ENCODE results near the gene AK2.

The AK2 gene

DNA sequence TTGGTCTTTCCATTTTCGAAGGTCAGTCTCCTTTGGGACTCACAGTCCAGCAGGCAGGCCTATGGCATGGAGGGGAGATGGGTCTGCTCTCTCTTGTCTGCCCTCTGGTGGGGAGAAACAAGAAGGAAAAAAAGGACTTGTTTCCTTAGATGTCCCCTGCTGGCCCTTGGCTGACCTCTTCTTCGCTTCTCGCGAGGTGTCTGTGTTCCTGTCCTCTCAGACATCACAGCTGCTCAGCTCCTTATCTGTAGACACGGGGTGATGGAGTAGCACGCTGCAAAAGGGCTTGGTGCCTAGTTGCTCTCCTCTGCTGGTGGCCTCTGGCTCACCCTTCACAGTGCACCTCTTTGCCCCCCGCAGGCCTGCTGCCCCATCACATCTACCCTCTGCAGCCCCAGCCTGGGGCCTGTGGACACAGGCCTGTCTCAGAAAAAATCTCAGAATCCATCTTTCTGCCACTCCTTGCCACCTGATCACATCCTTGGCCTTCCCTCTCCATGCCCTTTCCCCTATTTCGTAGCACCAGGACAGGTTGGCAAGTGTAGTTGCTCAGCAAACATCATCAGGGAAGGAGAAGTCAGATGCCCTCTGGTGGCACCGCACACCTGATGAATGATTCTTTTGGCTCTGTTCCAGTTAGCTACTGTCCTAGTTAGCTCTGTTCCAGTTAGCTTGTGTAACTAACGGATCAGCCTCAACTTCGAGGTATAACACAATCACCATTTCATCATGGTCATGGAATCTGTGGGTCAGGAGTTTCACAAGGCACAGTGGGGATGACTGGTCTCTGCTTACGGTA is 18.7 kb upstream of the AK2 start:
- H3K4me1 ChIP-seq (ENCODE audit: control insufficient read depth, insufficient read depth, low read length), result no peaks in the 10 kb centered on the region
- ChIA-PET CTCF (interaction anchor here (0.6 to 3.9 kb wide), 36 partner anchors 8 to 655 kb away, joined by 3 to 47 read pairs (median 4); no protein-coding TSS in a partner anchor), POLR2A (no interaction called here)
- H3K27ac ChIP-seq (ENCODE audit: extremely low read depth, low read depth, low read length), result no peak overlapping the region
- H3K36me3 ChIP-seq (ENCODE audit: control insufficient read depth in 2 of 2, insufficient read depth in 1 of 2, low read length in 2 of 2), result no peaks in the 10 kb centered on the region
- H3K4me3 ChIP-seq (ENCODE audit: low read depth, low read length), result no peak overlapping the region
- H3K9me3 ChIP-seq (ENCODE audit: control insufficient read depth, insufficient read depth, low read depth, low read length), result no peaks in the 10 kb centered on the region
- no peak for TF ChIP-seq ZNF830 (tag by site-specific recombination; IDR thresholded peaks at IDR 0.05; ENCODE audit: low read depth)
- TF ChIP-seq ZNF548 (tag by site-specific recombination; IDR thresholded peaks at IDR 0.05), result no peak
- TF ChIP-seq ZBTB20 (tag by site-specific recombination; IDR thresholded peaks at IDR 0.05), result no peak
- TF ChIP-seq, protein P1, sequence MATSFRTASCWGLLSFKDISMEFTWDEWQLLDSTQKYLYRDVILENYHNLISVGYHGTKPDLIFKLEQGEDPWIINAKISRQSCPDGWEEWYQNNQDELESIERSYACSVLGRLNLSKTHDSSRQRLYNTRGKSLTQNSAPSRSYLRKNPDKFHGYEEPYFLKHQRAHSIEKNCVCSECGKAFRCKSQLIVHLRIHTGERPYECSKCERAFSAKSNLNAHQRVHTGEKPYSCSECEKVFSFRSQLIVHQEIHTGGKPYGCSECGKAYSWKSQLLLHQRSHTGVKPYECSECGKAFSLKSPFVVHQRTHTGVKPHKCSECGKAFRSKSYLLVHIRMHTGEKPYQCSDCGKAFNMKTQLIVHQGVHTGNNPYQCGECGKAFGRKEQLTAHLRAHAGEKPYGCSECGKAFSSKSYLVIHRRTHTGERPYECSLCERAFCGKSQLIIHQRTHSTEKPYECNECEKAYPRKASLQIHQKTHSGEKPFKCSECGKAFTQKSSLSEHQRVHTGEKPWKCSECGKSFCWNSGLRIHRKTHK (tag by site-specific recombination; IDR thresholded peaks at IDR 0.05), result no peak
- 0 out of 2 replicates have a peak, but pooled peaks have one; percentile 14 for TF ChIP-seq ZNF366 (tag by site-specific recombination; conservative IDR thresholded peaks at IDR 0.05)
- no peak for TF ChIP-seq ZNF24 (tag by site-specific recombination; IDR thresholded peaks at IDR 0.05)
- TF ChIP-seq ZNF223 (tag by site-specific recombination; IDR thresholded peaks at IDR 0.05), result no peak
- TF ChIP-seq, protein P2, sequence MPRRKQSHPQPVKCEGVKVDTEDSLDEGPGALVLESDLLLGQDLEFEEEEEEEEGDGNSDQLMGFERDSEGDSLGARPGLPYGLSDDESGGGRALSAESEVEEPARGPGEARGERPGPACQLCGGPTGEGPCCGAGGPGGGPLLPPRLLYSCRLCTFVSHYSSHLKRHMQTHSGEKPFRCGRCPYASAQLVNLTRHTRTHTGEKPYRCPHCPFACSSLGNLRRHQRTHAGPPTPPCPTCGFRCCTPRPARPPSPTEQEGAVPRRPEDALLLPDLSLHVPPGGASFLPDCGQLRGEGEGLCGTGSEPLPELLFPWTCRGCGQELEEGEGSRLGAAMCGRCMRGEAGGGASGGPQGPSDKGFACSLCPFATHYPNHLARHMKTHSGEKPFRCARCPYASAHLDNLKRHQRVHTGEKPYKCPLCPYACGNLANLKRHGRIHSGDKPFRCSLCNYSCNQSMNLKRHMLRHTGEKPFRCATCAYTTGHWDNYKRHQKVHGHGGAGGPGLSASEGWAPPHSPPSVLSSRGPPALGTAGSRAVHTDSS (tag by site-specific recombination; IDR thresholded peaks at IDR 0.05), result no peak
- TF ChIP-seq KLF16 (tag by site-specific recombination; IDR thresholded peaks at IDR 0.05), result no peak
- no peak for TF ChIP-seq ZNF596 (tag by site-specific recombination; IDR thresholded peaks at IDR 0.05)
- no peak for TF ChIP-seq ZNF560 (tag by site-specific recombination; IDR thresholded peaks at IDR 0.05; ENCODE audit: borderline replicate concordance)
- no peak for TF ChIP-seq ZNF341 (tag by site-specific recombination; IDR thresholded peaks at IDR 0.05; ENCODE audit: low read depth)
- TF ChIP-seq ZNF16 (tag by site-specific recombination; IDR thresholded peaks at IDR 0.05; ENCODE audit: low read depth), result no peak
- no peak for TF ChIP-seq ZNF549 (tag by site-specific recombination; IDR thresholded peaks at IDR 0.05)
- TF ChIP-seq, protein P3, sequence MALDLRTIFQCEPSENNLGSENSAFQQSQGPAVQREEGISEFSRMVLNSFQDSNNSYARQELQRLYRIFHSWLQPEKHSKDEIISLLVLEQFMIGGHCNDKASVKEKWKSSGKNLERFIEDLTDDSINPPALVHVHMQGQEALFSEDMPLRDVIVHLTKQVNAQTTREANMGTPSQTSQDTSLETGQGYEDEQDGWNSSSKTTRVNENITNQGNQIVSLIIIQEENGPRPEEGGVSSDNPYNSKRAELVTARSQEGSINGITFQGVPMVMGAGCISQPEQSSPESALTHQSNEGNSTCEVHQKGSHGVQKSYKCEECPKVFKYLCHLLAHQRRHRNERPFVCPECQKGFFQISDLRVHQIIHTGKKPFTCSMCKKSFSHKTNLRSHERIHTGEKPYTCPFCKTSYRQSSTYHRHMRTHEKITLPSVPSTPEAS (tag by site-specific recombination; IDR thresholded peaks at IDR 0.05), result no peak
- TF ChIP-seq MYNN (tag by site-specific recombination; IDR thresholded peaks at IDR 0.05; ENCODE audit: borderline replicate concordance), result no peak
- peak; percentile 52; the same call in 1 of the 2 replicates for TF ChIP-seq ZSCAN30 (tag by site-specific recombination; IDR thresholded peaks at IDR 0.05)
- no peak for TF ChIP-seq KLF8 (tag by site-specific recombination; IDR thresholded peaks at IDR 0.05)
- TF ChIP-seq ZNF777 (tag by site-specific recombination; IDR thresholded peaks at IDR 0.05; ENCODE audit: borderline replicate concordance), result no peak
- TF ChIP-seq ZNF501 (tag by site-specific recombination; IDR thresholded peaks at IDR 0.05), result no peak
- no peak for TF ChIP-seq ZNF658 (tag by site-specific recombination; IDR thresholded peaks at IDR 0.05)
- no peak for TF ChIP-seq FEZF1 (tag by site-specific recombination; IDR thresholded peaks at IDR 0.05)
- TF ChIP-seq PRDM1 (tag by site-specific recombination; IDR thresholded peaks at IDR 0.05), result no peak
- TF ChIP-seq, protein P4, sequence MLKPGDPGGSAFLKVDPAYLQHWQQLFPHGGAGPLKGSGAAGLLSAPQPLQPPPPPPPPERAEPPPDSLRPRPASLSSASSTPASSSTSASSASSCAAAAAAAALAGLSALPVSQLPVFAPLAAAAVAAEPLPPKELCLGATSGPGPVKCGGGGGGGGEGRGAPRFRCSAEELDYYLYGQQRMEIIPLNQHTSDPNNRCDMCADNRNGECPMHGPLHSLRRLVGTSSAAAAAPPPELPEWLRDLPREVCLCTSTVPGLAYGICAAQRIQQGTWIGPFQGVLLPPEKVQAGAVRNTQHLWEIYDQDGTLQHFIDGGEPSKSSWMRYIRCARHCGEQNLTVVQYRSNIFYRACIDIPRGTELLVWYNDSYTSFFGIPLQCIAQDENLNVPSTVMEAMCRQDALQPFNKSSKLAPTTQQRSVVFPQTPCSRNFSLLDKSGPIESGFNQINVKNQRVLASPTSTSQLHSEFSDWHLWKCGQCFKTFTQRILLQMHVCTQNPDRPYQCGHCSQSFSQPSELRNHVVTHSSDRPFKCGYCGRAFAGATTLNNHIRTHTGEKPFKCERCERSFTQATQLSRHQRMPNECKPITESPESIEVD (tag by site-specific recombination; IDR thresholded peaks at IDR 0.05), result no peak
- no peak for TF ChIP-seq ZNF19 (tag by site-specific recombination; IDR thresholded peaks at IDR 0.05; ENCODE audit: low read depth)
- TF ChIP-seq, protein P5, sequence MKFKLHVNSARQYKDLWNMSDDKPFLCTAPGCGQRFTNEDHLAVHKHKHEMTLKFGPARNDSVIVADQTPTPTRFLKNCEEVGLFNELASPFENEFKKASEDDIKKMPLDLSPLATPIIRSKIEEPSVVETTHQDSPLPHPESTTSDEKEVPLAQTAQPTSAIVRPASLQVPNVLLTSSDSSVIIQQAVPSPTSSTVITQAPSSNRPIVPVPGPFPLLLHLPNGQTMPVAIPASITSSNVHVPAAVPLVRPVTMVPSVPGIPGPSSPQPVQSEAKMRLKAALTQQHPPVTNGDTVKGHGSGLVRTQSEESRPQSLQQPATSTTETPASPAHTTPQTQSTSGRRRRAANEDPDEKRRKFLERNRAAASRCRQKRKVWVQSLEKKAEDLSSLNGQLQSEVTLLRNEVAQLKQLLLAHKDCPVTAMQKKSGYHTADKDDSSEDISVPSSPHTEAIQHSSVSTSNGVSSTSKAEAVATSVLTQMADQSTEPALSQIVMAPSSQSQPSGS (tag by site-specific recombination; IDR thresholded peaks at IDR 0.05; ENCODE audit: low read depth), result no peak
- TF ChIP-seq ZNF610 (tag by site-specific recombination; IDR thresholded peaks at IDR 0.05; ENCODE audit: borderline replicate concordance), result no peak
- no peak for TF ChIP-seq ZFP3 (tag by site-specific recombination; IDR thresholded peaks at IDR 0.05; ENCODE audit: low read depth)
- TF ChIP-seq ZBTB17 (tag by site-specific recombination; IDR thresholded peaks at IDR 0.05), result peak; percentile 38; the same call in 1 of the 2 replicates
- TF ChIP-seq ZNF623 (tag by site-specific recombination; IDR thresholded peaks at IDR 0.05), result no peak
- TF ChIP-seq ZNF423 (tag by site-specific recombination; IDR thresholded peaks at IDR 0.05), result no peak

All from HEK293 (cell line).